UCSD-AML1 (cell line): ENCODE data around the gene BICRA.
"Not testable (repeated sequence)": the region's sequence is repeated elsewhere in the genome, so short reads cannot be mapped to it uniquely, and the experiment has no call there.

ENCODE experiments used
- DNase-seq: peaks from one replicate; lab custom pipeline; 2025; ENCODE audit not compliant: unreplicated experiment; lab: John Stamatoyannopoulos, UW

BICRA gene

DNA sequence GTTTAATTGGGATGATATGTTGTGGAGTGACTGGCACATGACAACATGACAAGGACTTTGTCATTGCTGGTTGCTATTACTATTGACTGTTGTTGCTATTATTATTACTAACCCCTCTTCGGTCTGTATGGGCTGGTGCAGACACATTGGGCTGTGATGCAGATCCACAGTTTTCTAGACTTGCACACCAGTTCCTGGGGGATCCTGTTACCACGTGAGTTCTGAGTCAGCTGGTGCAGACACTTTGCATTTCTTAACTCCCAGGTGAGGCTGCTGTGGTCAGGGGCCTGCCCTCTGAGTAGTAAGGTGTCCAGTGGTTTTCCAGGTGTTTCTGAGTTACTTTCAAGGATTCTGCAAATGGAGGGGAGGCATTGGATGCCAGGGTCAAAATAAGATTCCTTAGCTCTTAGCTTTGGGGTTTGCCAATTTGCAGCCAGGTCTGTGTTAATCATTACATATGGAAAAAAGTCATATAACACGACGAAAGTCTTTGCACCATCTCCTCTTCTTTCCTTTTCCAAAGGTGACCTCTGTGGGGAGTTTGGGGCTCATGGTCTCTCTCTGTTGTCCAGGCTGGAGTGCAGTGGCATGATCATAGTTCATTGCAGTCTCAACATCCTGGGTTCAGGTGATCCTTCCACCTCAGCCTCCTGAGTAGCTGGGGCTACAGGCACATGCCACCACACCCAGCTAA, 19.3 kb downstream of the BICRA start:
- DNase-seq: no peak

GRCh38 chr19:47630594-47630993, 21.7 kb downstream of the BICRA start:
- no peak for DNase-seq

DNA sequence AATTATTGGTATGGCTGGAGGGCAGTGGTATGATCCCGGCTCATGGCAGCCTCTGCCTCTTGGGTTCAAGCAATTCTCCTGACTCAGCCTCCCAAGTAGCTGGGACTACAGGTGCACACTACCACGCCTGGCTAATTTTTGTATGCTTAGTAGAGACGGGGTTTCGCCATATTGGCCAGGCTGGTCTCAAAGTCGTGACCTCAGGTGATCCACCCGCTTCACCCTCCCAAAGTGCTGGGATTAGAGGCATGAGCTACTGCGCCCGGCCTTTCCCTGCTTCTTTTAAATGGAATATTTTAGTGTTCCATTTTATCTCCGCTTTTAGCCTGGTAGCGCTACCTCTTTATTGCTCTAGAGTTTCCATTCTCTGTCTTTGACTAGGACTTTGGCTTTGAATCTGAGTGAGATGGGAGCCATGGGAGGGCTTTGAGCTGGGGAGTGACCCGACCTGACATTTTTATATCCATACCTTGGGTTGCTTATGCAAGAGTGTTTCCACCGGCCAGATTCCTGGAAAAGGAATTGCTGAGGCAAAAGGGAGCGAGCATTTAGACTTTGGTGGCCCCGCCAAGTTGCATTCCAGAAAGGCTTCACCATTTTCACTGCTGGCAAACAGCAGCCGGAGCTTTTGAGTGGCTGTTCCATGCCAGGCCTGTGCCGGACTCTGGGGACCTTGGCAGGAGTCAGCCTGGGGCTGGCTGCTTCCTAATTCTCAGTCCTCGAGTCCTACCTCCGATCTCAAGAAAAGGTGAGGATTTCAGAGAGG, 22.9 kb downstream of the BICRA start:
- DNase-seq: no peak

DNA sequence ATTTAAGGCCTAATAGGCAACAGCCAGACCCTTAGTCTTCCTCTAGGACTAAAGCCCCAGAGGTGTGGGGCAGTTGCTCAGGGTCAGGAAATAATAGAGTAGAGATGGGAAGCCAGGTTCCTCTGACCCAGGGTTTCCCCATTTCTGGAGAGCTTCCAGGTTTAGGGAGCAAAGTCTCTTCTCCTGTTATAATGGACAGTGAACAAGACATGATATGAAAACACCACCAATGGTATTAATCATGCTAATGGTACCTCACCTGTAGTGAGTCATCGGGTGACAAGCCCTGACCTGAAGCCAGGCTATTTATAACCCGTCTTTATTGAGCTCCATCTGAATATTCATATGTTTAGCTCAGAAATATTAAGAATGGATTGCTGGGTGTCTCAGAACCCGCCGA, 24.6 kb downstream of the BICRA start:
- DNase-seq: no peak

GRCh38 chr19:47633996-47634395, 25.1 kb downstream of the BICRA start:
- no peak for DNase-seq

DNA sequence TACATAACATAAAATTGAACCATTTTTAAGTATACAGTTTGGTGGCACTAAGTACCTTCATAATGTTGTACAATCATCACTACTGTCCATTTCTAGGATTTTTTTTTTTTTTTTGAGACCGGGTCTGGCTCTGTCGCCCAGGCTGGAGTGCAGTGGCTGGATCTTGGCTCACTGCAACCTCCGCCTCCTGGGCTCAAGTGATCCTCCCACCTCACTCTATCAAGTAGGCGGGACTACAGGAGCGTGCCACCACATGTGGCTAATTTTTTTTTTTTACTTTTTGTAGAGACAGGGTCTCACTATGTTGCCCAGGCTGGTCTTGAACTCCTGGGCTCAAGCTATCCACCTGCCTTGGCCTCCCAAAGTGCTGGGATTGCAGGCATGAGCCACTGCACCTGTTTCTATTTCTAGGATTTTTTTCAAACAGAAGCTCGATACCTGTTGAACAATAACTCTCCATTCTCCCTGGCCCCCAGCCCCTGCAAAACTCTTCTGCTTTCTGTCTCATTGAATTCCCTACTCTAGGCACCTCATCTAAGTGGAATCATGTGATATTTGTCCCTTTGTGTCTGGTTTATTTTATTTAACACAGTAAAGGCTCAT, 26.3 kb downstream of the BICRA start:
- DNase-seq: not testable (repeated sequence)

- peak; percentile 25 for DNase-seq
Observed at GRCh38 chr19:47637550-47637949, 28.6 kb downstream of the BICRA start.

GRCh38 chr19:47641891-47642485, 33.1 kb downstream of the BICRA start:
- DNase-seq: no peak

- no peak for DNase-seq
Observed at GRCh38 chr19:47643281-47643680, 34.3 kb downstream of the BICRA start.

DNA sequence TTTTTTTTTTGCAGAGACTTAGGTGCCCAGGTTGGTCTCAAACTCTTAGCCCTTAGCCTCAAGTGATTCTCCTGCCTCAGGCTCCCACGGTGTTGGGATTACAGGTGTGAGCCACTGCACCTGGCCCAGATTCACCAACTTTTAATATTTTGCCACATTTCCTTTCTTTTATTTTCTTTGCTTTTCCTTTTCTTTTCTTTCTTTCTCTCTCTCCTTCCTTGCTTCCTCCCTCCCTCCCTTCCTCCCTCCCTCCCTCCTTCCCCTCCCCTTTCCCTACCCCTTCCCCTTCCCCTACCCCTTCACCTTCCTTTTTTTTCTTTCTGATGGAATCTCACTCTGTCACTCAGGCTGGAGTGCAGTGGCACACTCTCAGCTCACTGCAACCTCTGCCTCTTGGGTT, 35.3 kb downstream of the BICRA start:
- DNase-seq: no peak

DNA sequence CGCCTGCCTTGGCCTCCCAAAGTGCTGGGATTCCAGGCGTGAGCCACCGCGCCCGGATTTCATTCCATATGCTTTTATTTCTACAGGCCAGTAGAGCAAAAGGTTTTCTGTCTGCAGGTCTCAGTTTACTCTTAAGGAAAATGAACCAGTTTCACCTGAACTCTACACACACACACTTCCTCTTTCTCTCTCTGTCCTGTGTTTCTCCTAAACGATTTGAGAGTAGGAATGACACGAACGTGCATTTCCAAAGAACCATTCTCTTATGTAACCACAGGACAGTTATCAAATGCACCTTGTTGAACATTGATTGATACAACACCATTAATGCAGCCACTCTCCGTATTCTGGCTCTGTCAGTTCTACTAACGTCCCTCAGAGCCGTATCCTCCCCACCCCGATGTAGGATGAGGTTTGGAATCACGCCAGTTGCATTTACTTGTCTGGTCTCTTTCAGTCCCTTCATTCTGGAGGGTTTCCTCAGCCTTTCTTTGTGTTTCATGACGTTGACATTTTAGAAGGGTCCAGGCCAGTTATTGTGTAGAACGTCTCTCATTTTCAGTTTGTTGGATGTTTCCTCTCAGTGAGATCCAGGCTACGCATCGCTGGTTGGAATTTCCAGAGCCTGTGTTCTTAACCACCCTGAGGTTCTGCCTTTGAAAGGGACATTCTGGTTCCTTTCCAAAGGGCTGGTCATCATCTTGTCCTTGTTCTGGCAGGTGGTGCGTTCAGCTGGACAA, 36.0 kb downstream of the BICRA start:
- DNase-seq: no peak

GRCh38 chr19:47646924-47647323, 38.0 kb downstream of the BICRA start:
- DNase-seq: no peak

- no peak for DNase-seq
Observed at GRCh38 chr19:47649588-47649987, 40.7 kb downstream of the BICRA start.

GRCh38 chr19:47650700-47651099, 41.8 kb downstream of the BICRA start:
- DNase-seq: no peak

- DNase-seq: no peak
Observed at GRCh38 chr19:47651132-47651531, 42.2 kb downstream of the BICRA start.

DNA sequence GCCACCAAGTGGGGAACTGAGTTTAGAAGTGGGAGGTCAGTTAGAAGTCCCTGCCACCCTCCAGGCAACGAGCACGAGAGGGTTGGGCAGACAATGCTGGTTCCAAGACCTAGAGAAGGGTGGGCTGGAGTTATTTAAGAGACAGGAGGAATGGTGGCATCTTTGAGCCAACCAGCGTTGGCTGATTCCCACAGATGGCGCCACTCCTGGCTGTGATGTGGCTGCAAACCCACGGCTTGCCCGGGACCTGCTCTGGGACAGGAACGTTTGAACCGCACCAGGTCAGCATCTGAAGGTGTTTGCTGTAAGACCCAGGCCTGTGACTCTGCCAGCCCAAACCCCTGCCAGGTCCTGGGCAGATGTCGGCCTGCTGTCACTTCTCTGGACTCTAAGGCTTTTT, 42.8 kb downstream of the BICRA start:
- no peak for DNase-seq

DNA sequence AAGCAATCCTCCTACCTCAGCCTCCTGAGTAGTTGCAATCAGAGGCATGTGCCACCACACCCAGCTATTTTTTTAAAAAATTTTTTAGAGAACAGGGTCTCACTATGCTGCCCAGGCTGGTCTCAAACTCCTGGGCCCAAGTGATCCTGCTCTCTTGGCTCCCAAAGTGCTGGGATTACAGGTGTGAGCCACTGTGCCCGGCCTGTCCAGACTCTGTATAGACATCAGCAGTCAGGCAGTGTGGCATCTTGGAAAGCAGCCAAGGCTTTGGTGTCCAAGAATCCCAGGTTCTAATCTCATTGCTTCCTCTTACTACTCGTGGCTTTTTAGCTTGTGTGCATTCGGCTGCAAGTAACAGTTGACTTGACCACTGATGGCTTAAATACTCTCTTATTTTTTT, 43.4 kb downstream of the BICRA start:
- no peak for DNase-seq

DNA sequence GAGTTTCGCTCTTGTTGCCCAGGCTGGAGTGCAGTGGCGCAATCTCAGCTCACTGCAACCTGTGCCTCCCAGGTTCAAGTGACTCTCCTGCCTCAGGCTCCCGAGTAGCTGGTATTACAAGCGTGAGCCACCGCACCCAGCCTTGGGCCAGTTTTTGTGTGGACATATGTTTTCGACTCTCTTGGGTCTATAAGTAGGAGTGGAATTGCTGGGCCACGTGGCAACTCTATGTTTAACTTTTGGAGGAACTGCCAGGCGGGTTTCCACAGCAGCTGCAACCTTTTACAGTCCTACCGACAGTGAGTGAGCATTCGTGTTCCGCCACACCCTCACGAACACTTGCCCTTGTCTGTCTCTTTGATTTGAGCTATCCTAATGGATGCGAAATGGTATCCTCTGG, 44.9 kb downstream of the BICRA start:
- no peak for DNase-seq

GRCh38 chr19:47657719-47658118, 48.8 kb downstream of the BICRA start:
- DNase-seq: no peak

GRCh38 chr19:47658431-47659348, 49.8 kb downstream of the BICRA start:
- DNase-seq: no peak
